ENCODE data around the gene ATP5IF1.
A peak's percentile ranks its signal among the peaks of the same experiment; 100 is the strongest.

ATP5IF1 gene

DNA sequence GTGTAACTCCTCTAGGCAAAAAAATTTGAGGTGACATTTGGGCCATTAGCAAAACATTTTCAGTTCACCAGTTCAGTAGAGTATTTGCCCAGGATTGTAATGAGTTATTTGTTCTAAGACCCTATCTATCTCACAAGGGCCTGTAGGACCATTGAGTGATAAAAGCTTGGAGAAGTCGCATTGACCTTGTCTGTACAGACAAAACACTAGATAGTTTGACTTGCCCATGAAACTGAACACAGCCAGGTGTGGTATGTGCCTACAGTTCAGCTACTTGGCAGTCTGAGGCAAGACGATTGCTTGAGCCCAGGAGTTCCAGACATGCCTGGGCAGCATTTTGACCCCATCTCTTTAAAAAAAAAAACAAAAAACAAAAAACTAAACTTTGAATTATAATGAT, 3.1 kb downstream of the ATP5IF1 start:
- no peak for DNase-seq

DNA sequence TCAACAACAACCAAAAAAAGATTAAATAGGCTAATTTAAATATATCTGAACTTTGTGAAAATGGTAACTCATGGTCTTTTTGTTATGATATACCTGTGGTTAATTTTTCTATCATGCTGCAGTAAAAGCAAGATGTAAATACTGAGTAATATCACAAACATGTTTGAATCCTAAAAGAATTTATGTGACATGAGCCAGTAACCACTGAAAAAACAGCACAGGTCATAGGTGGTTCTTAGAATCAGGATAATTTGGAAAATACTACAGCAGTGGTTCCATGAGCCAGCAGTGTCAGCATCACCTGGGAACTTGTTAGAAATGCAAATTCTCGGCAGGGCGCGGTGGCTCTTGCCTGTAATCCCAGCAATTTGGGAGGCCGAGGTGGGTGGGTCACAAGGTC, 4.1 kb downstream of the ATP5IF1 start:
- DNase-seq: no peak

DNA sequence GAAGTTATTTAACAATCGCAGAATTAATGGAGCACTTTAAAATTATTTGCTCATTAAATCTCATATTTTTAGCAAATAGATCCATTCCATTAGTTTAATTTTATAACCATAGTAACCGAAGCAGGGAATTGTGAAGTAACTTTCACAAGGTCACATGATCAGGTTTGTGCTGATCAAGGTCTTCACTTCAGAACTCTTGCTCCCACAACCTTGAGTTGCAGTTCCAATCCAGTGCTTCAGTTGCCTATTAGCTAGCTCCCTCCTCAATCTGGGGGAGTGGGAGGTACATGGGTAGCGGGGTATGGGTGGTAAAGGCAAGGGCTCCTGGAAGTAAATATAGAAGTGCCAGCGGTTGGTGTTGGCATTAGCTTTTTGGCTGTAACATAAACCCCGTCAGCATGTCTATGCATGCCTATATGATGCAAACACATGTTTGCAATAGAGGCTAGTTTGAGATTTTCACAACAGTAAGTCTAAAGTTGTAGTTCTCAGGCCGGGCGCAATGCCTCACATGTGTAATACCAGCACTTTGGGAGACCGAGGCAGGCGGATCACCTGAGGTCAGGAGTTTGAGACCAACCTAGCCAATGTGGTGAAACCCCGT, 5.8 kb downstream of the ATP5IF1 start:
- DNase-seq: no peak

DNA sequence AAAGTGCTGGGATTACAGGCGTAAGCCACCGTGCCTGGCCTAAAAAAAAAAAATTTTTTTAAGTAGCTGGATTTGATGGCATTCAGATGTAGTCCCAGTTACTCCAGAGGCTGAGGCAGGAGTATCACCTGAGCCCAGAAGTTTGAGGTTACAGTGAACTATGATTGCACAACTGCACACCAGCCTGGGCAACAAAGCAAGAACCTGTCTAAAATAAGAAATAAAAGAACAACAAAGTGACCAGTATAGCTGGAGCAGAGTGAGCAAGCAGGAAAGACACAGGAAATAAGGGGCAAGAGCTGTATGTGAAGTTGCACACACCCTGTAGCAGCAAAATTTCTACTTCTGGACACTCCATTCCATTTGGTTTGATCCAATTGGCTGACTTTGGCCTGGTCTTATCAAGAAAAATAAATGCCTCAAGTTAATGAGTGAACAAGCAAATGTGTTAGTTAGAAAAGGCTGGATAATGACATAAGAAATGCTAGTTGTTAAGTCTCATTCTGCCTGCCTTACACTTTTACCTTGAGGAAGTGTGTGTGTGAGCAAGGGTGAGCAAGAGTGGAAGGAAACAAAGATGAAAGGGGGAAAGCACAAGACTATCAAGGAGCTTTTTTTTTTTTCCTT, 7.9 kb downstream of the ATP5IF1 start:
- no peak for DNase-seq

DNA sequence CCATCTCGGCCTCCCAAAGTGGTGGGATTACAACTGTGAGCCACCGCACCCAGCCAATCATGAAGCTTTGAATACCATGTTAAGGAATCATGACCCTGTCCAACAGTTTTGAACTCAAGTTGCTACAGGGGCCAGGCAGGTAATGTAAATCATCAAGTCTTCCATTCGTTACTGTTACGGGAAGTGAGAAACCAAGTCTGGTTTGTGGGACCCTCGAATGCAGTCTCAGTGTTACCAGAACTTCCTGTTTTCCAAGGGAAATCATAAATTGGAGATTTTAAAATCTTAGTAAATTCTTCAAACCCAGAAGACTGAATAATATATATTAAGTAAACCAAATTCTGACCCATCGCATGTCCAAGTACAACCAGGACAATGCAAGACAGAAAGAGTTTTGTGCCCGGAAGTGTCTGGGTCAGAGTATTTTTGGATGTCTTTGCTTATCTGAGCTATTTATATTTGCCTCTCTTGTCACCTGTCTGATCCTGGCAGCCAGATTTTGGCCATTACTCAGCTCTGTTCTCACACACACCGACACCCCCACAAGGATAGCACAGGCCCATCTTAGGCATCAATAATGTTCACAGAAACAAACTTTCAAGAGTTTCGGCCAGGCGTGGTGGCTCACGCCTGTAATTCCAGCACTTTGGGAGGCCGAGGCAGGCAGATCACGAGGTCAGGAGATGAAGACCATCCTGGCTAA, 8.8 kb downstream of the ATP5IF1 start:
- DNase-seq: no peak

DNA sequence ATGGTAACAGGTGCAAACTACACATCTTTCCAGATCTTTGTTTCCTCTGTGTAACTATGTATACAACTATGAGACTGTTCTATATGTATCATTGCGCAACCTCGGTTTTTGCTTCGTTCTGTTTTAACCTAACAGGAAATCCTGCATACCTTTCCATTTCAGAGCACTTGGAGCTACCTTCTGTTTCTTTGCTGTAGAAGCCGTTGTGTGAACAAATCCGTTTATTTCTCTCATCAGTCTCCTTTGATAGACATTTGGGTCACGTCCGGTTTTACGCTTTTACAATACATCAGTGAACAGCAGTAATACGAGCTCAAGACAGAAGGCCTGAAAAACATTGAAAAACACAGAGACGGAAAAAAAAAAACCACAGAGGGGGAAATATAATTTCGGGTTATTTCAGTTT, 10.5 kb downstream of the ATP5IF1 start:
- no peak for DNase-seq

DNA sequence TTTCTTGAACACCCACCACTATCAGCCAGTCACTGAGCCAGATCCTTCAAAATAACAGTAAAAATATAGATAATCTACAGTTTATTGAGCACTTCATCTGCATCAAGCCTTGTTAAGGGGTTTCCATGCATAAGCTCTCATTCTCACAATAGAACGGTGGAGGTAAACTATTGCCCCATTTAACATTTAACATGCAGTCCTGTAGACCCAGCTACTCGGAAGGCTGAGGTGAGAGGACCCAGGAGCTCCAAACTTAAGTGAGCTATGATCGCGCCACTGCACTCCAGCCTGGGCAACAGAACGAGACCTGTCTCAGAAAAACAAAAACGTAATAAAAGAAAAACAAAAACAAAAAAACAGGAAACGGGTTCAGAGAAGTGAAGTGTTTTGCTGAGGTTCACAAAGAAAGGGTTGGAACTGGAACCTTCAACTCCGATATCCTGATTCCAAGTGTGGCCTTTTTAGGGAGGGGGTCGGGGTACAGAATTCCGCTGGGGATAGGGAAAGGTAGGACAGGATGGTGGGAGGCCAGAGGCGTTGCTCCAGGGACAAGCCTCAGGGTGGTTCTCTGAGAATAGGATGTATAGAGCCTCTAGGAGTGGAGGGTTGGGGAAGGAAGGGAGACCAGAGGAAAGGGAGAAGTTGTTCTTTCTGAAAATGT, 11.8 kb downstream of the ATP5IF1 start:
- DNase-seq: no peak

DNA sequence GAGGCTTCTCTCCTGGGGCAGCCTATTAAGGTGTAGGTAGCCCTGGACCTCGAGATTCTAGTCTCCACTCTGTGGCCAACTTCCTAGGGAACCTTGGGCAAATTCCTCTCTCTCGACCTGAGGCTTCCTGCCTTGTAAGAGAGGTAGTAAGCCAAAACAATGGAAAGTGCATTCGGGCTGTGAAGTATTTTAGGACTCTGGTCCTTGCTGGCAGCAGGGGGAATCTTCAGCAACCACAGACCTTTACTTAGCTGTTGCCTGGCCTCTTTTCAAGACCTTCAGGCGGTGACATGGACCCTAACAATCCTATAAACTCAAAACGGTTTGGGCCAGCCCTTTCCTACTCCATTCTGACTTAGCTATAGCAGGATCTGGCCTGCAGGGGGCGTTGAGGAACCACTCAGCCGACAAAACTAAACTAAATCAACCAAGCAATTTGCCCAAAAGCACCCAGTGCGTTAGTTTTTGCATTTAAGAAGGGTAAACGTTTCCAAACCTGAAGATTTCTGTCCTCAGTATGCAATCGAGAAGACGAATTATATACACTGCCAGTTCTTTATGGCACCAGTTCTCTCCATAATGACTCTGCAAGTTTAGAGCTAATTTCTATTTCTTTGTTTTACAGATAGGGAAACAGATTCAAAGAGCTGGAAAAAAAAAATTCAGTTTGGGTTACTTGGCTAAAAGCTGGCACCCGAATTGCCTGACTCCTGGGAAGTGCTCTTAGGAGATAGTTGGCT, 12.5 kb downstream of the ATP5IF1 start:
- DNase-seq: peak; percentile 80

DNA sequence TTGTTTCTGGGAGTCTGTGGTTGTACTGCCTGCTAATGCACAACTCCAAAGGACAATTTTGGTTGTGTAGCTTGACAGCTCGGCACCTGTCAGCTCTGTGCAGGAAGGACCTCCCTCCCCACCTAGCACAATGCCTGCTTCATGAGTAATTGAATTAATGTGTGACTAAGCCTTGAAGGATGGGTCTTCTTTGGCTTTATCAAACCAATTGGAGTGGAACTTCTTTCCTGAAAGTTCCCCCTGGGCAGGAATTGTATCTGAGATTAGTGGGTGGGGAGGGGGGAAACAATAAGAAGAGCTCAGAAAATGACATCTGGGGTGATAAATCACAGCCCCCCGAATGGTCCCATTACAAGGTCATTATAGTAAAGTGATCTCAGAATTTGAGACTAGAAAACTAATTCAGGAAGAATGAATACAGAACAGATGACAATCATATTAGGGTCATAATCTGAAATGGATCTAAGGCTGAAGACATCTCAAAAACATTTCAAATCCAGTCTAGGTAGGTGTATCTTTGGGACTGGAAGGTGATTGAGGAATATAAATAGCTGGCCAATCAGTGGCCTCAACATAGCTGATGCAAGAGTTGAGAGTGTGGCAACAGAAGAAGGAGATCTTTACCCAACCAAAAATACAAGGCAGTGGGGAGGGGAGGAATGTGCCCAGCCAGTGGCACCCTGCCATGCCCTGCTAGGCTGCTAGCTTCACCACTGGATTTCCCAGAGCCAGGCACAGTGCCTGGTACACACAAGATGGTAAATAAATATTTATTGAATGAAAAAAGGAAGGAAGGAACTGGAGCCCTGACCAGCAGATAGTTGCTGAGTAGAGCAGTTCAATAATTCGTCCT, 13.3 kb downstream of the ATP5IF1 start:
- DNase-seq: no peak

DNA sequence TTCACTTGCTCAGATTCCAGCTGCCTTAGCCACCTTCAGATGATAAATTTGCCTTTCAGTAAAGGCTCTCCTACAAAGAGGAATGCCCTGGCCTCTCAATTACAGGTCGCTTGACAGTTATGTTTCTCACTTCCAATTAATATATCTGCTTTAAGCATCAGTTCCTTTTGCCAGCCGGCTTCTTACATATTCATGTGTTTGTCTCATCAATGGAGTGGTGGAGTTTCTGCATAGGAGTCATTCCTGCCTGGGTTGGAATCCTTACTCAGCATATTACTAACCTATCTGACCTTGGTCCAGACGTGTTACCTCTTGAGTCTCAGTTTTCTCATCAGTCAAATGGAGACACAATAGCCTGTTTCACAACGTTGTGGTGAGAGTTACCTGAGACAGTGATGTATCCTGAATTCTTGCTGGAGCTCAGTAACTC, 14.0 kb downstream of the ATP5IF1 start:
- no peak for DNase-seq

DNA sequence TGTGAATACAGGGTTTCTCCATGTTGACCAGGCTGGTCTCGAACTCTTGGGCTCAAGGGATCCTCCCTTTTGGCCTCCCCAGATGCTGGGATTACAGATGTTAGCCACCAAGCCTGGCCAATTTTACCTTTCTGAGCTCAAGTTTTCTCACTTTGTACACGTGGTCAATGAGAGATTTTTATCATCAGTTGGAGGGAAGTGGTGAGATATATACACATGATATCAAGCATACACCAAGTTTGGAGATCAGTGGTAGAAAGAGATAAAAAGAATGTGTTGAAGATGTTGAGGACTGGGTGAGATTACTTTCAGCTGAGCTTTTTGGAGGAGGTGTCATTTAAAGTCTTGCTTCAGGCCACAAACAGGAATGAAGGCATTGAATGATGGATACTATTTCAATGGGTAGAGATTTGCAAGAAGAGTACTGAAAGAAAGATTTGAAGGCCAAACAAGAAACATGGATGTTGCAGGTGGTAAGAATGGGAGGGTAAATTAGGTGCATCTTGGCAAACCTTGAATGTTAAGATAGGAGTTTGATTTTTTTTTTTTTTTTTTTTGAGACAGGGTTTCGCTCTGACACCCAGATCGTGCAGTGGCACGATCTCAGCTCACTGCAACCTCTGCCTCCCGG, 20.4 kb downstream of the ATP5IF1 start:
- DNase-seq: no peak

DNA sequence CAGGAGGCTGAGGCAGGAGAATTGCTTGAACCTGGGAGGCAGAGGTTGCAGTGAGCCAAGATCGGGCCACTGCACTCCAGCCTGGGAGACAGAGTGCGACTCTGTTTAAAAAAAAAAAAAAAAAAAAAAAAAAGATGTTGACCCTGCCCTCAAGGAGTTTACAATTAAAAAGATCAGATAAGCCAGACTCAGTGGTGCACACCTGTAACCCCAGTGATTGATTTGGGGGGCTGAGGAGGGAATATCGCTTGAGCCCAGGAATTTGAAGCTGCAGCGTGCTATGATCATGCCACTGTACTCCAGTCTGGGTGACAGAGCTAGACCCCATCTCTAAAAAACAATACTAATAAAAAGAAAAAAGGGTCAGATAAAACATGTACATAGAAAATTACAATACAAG, 21.8 kb downstream of the ATP5IF1 start:
- DNase-seq: no peak

DNA sequence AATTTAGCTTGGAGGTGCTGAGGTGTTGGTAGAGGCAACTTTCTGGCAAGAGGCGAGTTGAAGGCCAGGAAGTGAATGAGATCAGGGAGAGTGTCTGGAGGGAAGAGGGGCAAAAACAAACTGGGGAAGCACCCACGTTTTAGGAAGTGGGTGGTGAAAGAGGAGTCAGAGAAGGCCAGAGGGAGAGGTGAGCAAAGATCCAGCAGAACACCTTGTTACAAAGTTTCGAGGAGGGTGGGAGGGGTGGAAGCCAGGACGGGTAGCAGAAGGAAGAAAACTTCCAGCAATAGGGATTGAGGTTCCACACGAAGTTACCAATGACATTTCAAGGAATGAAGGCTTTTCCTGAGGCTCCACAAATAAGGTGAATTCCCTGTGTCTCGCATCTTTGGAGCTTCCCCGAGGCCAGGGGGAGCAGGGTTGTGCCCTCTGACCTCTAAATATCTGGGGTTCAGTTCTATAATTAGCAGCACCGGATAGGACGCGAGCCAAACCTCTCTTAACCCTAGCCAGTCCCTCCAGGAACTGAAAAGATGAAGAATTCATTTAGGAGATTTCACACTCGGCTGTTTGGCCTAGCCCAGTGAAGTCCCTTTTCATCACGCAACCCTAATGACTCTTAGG, 22.8 kb downstream of the ATP5IF1 start:
- DNase-seq: no peak

DNA sequence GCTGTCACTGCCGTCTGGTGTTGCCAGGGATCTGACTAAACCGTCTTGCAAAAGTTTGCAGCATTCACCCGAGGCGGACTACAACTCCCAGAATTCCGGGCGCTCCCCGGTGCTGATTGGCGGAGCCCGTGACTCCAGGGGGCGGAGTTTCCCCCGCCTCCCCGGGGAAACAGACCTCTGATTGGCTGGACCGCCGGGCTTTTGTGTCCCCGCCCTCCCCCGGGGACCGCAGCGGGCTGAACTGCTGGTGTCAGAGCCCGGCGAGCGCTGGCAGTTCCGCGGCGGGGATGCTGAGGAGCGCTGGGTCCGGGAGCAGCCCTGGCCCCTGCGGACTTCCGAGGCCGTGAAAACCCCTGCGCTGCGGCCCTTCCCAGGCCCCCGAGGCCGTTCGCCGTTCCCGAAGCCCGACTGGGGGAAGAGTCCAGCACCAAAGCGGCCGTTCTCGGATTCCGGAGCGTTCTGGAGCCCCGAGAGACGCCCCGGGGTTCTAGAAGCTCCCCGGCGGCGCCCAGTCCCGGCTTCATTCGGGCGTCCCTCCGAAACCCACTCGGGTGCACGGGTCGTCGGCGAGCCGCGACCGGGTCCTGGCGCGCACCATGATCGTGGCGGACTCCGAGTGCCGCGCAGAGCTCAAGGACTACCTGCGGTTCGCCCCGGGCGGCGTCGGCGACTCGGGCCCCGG, 23.5 kb downstream of the ATP5IF1 start, which contains the start of gene SESN2:
Gene SESN2, plus strand, starts transcription at position 267 of the 682 bp plus-strand sequence. Its CDS starts 330 bp downstream, at position 597.
- DNase-seq: peak; percentile 100

DNA sequence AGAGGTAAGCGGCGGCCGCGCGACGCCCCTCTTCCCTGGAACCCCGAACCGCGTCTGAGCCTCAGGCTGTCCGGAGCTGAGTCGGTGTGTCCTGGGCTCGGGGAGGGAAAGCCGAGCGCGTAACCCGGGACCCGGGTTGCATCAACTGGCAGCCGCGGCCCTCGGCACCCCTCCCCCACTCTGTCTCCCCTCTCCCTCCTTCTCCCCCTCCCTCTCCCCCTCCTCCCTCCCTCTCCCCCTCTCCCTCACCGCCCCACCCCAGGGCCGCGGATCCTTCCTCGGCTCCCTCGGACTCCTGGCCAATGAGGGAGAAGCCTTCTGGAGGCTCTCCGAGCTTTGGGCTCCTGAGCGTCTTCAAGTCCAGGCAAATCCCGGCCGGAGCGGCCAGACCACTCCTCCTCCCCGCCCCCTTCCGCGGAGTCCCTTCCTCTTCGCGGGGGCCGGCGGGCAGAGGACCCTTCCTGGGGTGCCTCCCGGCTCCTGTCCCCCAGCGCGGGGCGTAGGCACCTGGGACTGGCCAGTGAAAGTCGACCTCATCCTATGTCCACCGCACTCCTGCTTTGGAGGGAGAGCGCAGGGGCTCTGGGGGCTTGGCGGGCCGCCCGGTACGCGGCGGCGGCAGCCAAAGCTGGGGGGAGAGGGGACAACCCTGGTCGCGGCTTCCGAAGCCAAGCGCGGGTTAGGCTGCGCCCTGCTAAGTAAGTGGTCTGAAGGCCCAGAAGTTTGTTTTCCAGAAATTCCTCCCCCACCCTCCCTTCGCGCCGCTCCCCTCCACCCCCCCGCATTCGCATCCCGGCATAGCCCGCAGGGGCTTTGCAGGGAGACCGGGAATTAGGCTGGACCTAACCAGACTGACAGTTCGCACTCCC, 24.2 kb downstream of the ATP5IF1 start:
- peak; percentile 46 for DNase-seq

DNA sequence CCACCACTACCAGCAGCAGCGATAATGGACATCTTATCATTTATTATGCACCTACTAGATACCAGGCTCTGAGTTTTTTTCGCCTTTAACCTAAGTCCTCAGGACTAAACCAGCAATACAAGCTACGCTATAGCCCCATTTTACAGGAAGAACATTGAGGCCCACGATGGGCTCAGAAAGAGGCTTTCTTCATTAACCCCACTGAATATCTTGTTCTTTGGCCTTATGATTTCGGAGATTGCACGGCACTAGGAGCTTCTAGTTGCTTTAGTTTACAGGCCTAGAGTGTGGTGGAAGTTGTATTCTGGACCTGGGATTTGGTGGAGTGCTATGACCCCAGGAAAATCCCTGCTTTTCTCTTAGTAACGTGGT, 24.9 kb downstream of the ATP5IF1 start:
- DNase-seq: no peak

DNA sequence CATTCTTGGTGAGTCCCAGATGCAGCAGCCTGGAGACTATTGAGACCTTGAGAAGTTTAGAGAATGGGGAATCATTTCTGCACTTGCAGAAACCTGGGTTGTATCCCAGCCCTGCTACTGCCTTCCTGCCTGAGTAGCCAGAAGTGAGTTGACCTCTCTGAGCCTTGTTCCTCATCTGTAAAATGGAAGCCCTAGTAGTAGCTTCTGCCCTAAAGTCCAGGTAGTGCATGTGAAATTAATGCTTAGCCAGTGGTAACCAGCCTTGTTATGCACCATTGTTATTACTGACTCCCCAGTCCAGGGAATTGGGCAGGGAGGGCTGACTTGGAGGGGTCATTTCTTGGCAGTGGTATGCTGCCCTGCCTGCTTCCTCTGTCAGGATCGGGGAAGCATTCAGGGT, 29.0 kb downstream of the ATP5IF1 start:
- no peak for DNase-seq

DNA sequence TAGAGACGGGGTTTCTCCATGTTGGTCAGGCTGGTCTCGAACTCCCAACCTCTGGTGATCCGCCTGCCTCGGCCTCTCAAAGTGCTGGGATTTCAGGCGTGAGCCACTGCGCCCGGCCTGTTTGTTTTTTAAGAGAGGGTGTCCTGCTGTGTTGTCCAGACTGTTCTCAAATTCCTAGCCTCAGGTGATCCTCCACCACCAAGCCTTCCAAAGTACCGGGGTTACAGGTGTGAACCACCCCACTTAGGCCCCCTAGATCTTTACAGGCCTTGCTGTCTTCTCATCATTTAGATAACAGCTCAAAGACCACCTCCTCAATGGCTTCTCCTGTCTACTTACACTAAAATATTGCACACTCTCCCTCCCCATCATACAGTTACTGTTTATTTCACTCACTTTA, 29.7 kb downstream of the ATP5IF1 start:
- DNase-seq: no peak

DNA sequence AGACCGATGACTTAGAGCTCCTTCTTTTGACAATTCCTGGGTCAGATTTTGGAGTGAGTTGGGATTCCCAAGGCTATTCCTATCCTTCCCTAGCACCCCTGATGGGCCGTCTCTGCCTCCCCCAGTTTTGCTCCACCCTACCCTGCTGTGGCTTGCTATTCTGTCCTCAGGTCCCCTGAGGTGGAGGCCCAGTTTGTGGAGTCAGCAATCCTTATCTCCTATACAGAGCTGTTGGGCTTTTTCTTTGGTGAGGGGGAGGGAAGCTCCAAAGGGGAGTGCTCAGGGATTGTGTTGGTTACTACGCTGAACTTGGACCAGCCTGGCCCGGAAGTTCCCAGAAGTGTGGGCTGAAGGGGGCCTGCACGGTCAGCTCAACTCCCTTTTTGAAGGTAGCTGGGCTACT, 31.0 kb downstream of the ATP5IF1 start:
- no peak for DNase-seq

DNA sequence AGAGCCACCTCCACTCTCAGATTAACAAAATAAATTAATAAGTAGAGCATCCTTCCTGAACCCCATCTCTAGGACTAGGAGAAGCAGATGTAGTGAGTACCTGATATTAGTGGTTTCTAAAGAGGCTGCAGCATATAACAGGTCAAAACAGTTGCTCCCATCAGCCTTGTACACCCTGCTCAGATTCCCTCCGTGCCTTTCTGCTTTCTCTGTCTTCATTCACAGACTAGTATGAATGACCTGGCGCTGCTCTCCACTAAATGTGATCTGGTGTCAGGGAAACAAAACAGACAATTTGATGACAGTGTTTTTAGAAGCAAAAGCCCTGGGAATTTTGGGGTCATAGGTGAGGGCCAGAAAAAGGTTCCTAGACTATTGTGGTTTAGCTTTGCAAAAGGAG, 31.7 kb downstream of the ATP5IF1 start:
- no peak for DNase-seq
